Measurements from ENCODE around the gene PCDHGA12. TPM values are rescaled to one million over a fixed set of nuclear protein-coding genes. Genes with fewer than 3 reads are reported as not detected.
"Not testable (repeated sequence)": the region's sequence is repeated elsewhere in the genome, so short reads cannot be mapped to it uniquely, and the experiment has no call there.

PCDHGA12 gene
- total RNA-seq, 1 donor from 2014 or later, result 4.8 TPM

DNA sequence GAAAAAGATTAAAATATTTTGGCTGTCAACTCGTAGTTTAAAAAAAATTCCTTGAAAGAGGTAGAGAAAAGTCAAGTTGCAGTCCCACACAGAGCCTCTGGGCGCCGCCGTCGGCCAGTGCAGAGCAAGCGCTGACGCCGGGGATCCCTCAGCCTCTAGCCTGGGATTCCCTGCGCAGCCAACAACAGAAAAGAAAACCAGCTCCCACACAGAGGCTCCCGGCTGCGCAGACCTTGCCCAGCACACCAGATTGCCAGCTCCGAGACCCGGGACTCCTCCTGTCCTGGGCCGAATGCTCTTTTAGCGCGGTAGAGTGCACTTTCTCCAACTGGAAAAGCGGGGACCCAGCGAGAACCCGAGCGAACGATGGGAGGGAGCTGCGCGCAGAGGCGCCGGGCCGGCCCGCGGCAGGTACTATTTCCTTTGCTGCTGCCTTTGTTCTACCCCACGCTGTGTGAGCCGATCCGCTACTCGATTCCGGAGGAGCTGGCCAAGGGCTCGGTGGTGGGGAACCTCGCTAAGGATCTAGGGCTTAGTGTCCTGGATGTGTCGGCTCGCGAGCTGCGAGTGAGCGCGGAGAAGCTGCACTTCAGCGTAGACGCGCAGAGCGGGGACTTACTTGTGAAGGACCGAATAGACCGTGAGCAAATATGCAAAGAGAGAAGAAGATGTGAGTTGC is 12.7 kb upstream of the PCDHGA12 start, which contains the start of gene PCDHGB7:
TSS of gene PCDHGB7 (plus strand) at position 184 of the 679 bp plus-strand sequence. CDS start at position 367, 183 bp downstream.
- Histone ChIP-seq H3K27ac (replicated peaks) (peak within 1 kb of the TSS; percentile 79), H3K4me1 (peaks cover 53% of the 10 kb centered on the region), H3K36me3 (peaks cover 49% of the 10 kb centered on the region), H3K4me3 (peak within 1 kb of the TSS; percentile 66), H3K9me3 (replicated peaks) (peaks cover 99% of the 10 kb centered on the region)
- peak; percentile 81 for DNase-seq
- intact Hi-C loops (cut with micrococcal nuclease), result loop anchor here (10.0 kb wide), 1 partner anchor 137 kb away; no protein-coding TSS in a partner anchor
- H3K27me3 ChIP-seq (ENCODE audit: low read depth), result not testable (repeated sequence)
- TF ChIP-seq, protein P1, sequence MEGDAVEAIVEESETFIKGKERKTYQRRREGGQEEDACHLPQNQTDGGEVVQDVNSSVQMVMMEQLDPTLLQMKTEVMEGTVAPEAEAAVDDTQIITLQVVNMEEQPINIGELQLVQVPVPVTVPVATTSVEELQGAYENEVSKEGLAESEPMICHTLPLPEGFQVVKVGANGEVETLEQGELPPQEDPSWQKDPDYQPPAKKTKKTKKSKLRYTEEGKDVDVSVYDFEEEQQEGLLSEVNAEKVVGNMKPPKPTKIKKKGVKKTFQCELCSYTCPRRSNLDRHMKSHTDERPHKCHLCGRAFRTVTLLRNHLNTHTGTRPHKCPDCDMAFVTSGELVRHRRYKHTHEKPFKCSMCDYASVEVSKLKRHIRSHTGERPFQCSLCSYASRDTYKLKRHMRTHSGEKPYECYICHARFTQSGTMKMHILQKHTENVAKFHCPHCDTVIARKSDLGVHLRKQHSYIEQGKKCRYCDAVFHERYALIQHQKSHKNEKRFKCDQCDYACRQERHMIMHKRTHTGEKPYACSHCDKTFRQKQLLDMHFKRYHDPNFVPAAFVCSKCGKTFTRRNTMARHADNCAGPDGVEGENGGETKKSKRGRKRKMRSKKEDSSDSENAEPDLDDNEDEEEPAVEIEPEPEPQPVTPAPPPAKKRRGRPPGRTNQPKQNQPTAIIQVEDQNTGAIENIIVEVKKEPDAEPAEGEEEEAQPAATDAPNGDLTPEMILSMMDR (IDR thresholded peaks at IDR 0.05; ENCODE audit: borderline replicate concordance), result peak; percentile 85

DNA sequence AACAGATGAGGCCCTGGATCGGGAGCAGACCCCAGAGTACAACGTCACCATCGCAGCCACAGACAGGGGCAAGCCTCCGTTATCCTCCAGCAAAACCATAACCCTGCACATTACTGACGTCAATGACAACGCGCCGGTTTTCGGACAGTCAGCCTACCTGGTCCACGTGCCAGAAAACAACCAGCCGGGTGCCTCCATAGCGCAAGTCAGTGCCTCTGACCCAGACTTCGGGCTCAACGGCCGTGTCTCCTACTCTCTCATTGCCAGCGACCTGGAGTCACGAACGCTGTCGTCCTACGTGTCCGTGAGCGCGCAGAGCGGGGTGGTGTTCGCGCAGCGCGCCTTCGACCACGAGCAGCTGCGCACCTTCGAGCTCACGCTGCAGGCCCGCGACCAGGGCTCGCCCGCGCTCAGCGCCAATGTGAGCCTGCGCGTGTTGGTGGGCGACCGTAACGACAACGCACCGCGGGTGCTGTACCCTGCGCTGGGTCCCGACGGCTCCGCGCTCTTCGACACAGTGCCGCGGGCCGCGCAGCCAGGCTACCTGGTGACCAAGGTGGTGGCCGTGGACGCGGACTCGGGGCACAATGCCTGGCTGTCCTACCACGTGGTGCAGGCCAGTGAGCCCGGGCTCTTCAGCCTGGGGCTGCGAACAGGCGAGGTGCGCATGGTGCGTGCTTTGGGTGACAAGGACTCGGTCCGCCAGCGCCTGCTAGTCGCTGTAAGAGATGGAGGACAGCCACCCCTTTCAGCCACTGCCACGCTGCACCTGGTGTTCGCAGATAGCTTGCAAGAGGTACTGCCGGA is 11.0 kb upstream of the PCDHGA12 start:
- intact Hi-C loops (cut with micrococcal nuclease), result loop anchor here (10.0 kb wide), 1 partner anchor 136 kb away; no protein-coding TSS in a partner anchor
- TF ChIP-seq, protein P1 (IDR thresholded peaks at IDR 0.05; ENCODE audit: borderline replicate concordance), result no peak
- peaks cover 44% of the 10 kb centered on the region for H3K36me3 ChIP-seq
- no peaks in the 10 kb centered on the region for H3K27me3 ChIP-seq (ENCODE audit: low read depth)
- H3K27ac ChIP-seq (replicated peaks), result no peak overlapping the region
- H3K4me3 ChIP-seq, result no peak overlapping the region
- H3K9me3 ChIP-seq (replicated peaks), result peaks cover 99% of the 10 kb centered on the region
- H3K4me1 ChIP-seq, result peaks cover 48% of the 10 kb centered on the region
- DNase-seq, result no peak

DNA sequence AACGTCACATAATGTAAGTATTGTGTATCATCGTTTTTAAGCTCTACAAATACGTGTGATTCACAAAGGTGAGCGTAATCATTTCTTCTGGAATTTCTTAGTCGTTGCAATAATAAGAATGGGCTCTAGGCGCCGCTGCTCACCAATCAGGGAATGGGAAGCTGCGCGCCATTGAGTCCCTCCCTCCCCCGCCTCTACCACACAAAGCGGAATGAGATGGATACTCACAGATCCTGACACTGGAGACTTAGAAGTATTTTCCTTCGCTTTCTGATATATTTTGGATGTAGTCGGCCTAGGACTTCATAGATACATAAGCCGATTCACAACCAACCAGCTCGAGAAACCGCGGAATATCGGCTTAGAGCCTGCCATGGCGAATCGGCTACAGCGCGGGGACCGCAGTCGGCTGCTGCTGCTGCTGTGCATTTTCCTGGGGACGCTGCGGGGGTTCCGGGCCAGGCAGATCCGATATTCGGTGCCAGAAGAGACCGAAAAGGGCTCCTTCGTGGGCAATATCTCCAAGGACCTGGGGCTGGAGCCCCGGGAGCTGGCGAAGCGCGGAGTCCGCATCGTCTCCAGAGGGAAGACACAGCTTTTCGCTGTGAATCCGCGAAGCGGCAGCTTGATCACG is 9.3 kb upstream of the PCDHGA12 start, which contains the start of gene PCDHGA11:
TSS of gene PCDHGA11 (plus strand) at position 197 of the 634 bp plus-strand sequence. CDS start at position 374, 177 bp downstream.
- H3K9me3 ChIP-seq (replicated peaks), result peaks cover 99% of the 10 kb centered on the region
- H3K4me3 ChIP-seq, result peak within 1 kb of the TSS; percentile 57
- no peaks in the 10 kb centered on the region for H3K27me3 ChIP-seq (ENCODE audit: low read depth)
- no peak within 1 kb of the TSS for H3K27ac ChIP-seq (replicated peaks)
- H3K36me3 ChIP-seq, result peaks cover 61% of the 10 kb centered on the region
- H3K4me1 ChIP-seq, result peaks cover 58% of the 10 kb centered on the region
- TF ChIP-seq, protein P1 (IDR thresholded peaks at IDR 0.05; ENCODE audit: borderline replicate concordance), result peak; percentile 64
- intact Hi-C loops (cut with micrococcal nuclease), result no loop called here
- DNase-seq, result no peak

DNA sequence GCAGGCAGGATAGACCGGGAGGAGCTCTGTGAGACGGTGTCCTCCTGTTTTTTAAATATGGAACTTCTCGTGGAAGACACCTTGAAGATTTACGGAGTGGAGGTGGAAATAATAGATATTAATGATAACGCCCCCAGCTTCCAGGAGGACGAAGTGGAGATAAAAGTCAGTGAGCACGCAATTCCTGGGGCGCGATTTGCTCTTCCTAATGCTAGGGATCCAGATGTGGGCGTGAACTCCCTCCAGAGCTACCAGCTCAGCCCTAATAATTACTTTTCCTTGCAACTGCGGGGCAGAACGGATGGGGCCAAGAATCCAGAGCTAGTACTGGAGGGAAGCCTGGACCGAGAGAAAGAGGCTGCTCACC is 8.8 kb upstream of the PCDHGA12 start:
- Histone ChIP-seq H3K4me3 (peak overlapping the region; percentile 57), H3K4me1 (peaks cover 58% of the 10 kb centered on the region), H3K36me3 (peaks cover 66% of the 10 kb centered on the region), H3K27me3 (ENCODE audit: low read depth) (no peaks in the 10 kb centered on the region), H3K27ac (replicated peaks) (no peak overlapping the region), H3K9me3 (replicated peaks) (peaks cover 99% of the 10 kb centered on the region)
- intact Hi-C loops (cut with micrococcal nuclease), result no loop called here
- no peak for DNase-seq
- TF ChIP-seq, protein P1 (IDR thresholded peaks at IDR 0.05; ENCODE audit: borderline replicate concordance), result no peak

DNA sequence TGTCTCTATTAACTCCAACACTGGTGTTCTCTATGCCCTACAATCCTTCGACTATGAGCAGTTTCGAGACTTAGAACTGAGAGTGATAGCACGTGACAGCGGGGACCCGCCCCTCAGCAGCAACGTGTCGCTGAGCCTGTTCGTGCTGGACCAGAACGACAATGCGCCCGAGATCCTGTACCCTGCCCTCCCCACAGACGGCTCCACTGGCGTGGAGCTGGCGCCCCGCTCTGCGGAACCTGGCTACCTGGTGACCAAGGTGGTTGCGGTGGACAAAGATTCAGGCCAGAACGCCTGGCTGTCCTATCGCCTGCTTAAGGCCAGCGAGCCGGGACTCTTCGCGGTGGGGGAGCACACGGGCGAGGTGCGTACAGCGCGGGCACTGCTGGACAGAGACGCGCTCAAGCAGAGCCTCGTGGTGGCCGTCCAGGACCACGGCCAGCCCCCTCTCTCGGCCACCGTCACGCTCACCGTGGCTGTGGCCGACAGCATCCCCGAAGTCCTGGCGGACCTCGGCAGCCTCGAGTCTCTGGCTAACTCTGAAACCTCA is 7.5 kb upstream of the PCDHGA12 start:
- TF ChIP-seq, protein P1 (IDR thresholded peaks at IDR 0.05; ENCODE audit: borderline replicate concordance), result no peak
- no peak overlapping the region for H3K27ac ChIP-seq (replicated peaks)
- no peak for DNase-seq
- H3K27me3 ChIP-seq (ENCODE audit: low read depth), result no peaks in the 10 kb centered on the region
- intact Hi-C loops (cut with micrococcal nuclease), result no loop called here
- peaks cover 100% of the 10 kb centered on the region for H3K9me3 ChIP-seq (replicated peaks)
- H3K36me3 ChIP-seq, result peaks cover 80% of the 10 kb centered on the region
- H3K4me3 ChIP-seq, result no peak overlapping the region
- H3K4me1 ChIP-seq, result peaks cover 50% of the 10 kb centered on the region
